ENCODE results near the gene PLCXD3. TPM values are rescaled to one million over a fixed set of nuclear protein-coding genes. Genes with fewer than 3 reads are reported as not detected.

Gene PLCXD3
- total RNA-seq, 1 donor from 2014 or later: 10.6 TPM

DNA sequence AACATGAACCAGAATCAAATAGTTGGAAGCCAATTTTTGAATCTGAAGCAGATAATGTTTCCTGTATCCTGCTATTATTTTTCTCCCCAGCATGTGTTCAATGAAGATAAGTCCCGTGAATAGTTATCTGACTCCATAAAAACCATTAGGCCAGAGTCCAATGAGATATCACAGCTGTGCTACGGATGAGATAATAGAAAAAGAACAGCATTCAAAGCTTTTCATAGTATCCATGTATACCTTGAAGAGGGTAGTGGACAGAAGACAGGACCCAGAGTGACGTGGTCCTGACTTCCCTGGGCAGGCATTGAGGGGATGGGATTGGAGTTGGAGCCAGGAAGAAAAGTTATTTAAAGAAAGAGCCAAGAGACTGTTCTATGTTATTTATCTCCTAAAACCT, 246.4 kb downstream of the PLCXD3 start:
- H3K36me3 ChIP-seq: no peaks in the 10 kb centered on the region
- H3K27me3 ChIP-seq: no peaks in the 10 kb centered on the region
- TF ChIP-seq POLR2A (IDR thresholded peaks at IDR 0.05) (no peak), POLR2AphosphoS5 (IDR thresholded peaks at IDR 0.05; ENCODE audit: insufficient read depth in 1 of 2, low read depth in 1 of 2) (peak; percentile 33 to 92)
- TF ChIP-seq, protein P1, sequence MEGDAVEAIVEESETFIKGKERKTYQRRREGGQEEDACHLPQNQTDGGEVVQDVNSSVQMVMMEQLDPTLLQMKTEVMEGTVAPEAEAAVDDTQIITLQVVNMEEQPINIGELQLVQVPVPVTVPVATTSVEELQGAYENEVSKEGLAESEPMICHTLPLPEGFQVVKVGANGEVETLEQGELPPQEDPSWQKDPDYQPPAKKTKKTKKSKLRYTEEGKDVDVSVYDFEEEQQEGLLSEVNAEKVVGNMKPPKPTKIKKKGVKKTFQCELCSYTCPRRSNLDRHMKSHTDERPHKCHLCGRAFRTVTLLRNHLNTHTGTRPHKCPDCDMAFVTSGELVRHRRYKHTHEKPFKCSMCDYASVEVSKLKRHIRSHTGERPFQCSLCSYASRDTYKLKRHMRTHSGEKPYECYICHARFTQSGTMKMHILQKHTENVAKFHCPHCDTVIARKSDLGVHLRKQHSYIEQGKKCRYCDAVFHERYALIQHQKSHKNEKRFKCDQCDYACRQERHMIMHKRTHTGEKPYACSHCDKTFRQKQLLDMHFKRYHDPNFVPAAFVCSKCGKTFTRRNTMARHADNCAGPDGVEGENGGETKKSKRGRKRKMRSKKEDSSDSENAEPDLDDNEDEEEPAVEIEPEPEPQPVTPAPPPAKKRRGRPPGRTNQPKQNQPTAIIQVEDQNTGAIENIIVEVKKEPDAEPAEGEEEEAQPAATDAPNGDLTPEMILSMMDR (IDR thresholded peaks at IDR 0.05): no peak
- peak overlapping the region; percentile 25 for H3K27ac ChIP-seq
- no peaks in the 10 kb centered on the region for H3K9me3 ChIP-seq
- no peak for DNase-seq (ENCODE audit: extremely low spot score in 2 of 2)
- no peak overlapping the region for H3K4me3 ChIP-seq
- no peaks in the 10 kb centered on the region for H3K4me1 ChIP-seq
- intact Hi-C loops (cut with DNase I): no loop called here

DNA sequence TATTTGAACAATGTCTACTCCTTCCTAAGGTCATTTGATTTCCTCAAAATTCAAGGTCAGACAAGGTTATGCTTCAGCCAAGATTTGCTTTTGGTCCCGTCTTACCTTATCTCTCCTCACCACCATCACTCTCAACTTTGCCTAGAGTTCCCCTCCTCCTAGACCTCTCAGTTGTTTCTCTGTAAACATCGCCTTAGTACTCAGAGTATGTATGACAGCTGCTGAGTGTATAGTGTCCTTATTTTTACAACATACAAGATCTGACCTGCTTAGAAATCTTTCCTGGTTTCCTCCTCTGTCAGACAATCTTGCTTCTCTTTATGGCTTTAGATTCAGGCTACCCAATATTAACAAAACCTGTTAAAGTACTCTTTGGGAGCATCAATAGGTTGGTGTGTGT, 247.1 kb downstream of the PLCXD3 start:
- H3K9me3 ChIP-seq: no peaks in the 10 kb centered on the region
- TF ChIP-seq POLR2AphosphoS5 (IDR thresholded peaks at IDR 0.05; ENCODE audit: insufficient read depth in 1 of 2, low read depth in 1 of 2): no peak
- H3K27ac ChIP-seq: peak overlapping the region; percentile 8
- no peaks in the 10 kb centered on the region for H3K36me3 ChIP-seq
- no peak overlapping the region for H3K4me3 ChIP-seq
- H3K4me1 ChIP-seq: no peaks in the 10 kb centered on the region
- H3K27me3 ChIP-seq: no peaks in the 10 kb centered on the region
- DNase-seq (ENCODE audit: extremely low spot score in 2 of 2): no peak
- intact Hi-C loops (cut with DNase I): no loop called here
